ENCODE data around the gene ADGRA1.

DNA sequence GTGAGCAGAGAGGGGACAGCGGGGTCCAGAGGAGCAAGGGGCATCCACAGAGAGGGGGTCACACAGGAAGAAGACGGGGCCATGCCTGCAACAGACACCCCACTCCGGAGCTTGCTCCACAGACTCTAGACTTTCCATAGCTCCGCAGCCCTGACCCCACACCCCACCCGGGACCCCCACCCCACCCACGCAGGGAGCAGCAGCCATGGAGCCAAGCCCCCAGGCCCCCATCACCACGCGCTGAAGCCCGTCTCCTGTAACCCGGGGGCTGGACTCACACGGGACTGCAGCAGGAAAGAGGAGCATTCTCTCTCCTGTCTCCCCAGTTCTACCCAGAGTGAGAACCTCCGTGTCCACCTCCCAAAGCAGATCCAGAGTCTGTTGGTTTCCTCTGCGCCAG lies 38.8 kb upstream of the ADGRA1 start:
- TF ChIP-seq TCF4 (CRISPR knock-in tag; IDR thresholded peaks at IDR 0.05; ENCODE audit: borderline replicate concordance) (no peak), OSR1 (CRISPR knock-in tag; IDR thresholded peaks at IDR 0.05) (no peak), CSDC2 (CRISPR knock-in tag; IDR thresholded peaks at IDR 0.05) (no peak), ZFP30 (CRISPR knock-in tag; IDR thresholded peaks at IDR 0.05) (no peak), PATZ1 (CRISPR knock-in tag; IDR thresholded peaks at IDR 0.05; ENCODE audit: borderline replicate concordance) (no peak), GLIS3 (CRISPR knock-in tag; IDR thresholded peaks at IDR 0.05) (no peak), POU6F1 (CRISPR knock-in tag; IDR thresholded peaks at IDR 0.05; ENCODE audit: borderline replicate concordance, low read depth) (no peak), ISL1 (CRISPR knock-in tag; IDR thresholded peaks at IDR 0.05) (no peak), ESRRG (CRISPR knock-in tag; IDR thresholded peaks at IDR 0.05) (no peak), PPARA (CRISPR knock-in tag; IDR thresholded peaks at IDR 0.05; ENCODE audit: borderline replicate concordance) (no peak)
- TF ChIP-seq, protein P1, sequence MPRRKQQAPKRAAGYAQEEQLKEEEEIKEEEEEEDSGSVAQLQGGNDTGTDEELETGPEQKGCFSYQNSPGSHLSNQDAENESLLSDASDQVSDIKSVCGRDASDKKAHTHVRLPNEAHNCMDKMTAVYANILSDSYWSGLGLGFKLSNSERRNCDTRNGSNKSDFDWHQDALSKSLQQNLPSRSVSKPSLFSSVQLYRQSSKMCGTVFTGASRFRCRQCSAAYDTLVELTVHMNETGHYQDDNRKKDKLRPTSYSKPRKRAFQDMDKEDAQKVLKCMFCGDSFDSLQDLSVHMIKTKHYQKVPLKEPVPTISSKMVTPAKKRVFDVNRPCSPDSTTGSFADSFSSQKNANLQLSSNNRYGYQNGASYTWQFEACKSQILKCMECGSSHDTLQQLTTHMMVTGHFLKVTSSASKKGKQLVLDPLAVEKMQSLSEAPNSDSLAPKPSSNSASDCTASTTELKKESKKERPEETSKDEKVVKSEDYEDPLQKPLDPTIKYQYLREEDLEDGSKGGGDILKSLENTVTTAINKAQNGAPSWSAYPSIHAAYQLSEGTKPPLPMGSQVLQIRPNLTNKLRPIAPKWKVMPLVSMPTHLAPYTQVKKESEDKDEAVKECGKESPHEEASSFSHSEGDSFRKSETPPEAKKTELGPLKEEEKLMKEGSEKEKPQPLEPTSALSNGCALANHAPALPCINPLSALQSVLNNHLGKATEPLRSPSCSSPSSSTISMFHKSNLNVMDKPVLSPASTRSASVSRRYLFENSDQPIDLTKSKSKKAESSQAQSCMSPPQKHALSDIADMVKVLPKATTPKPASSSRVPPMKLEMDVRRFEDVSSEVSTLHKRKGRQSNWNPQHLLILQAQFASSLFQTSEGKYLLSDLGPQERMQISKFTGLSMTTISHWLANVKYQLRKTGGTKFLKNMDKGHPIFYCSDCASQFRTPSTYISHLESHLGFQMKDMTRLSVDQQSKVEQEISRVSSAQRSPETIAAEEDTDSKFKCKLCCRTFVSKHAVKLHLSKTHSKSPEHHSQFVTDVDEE (CRISPR knock-in tag; IDR thresholded peaks at IDR 0.05): no peak
- TF ChIP-seq, protein P2, sequence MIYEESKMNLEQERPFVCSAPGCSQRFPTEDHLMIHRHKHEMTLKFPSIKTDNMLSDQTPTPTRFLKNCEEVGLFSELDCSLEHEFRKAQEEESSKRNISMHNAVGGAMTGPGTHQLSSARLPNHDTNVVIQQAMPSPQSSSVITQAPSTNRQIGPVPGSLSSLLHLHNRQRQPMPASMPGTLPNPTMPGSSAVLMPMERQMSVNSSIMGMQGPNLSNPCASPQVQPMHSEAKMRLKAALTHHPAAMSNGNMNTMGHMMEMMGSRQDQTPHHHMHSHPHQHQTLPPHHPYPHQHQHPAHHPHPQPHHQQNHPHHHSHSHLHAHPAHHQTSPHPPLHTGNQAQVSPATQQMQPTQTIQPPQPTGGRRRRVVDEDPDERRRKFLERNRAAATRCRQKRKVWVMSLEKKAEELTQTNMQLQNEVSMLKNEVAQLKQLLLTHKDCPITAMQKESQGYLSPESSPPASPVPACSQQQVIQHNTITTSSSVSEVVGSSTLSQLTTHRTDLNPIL (CRISPR knock-in tag; IDR thresholded peaks at IDR 0.05; ENCODE audit: low read depth): no peak
